HG03103 (cell line): Measurements from ENCODE around the gene C1orf159.
A peak's percentile ranks its signal among the peaks of the same experiment; 100 is the strongest.
"Not testable (repeated sequence)": the region's sequence is repeated elsewhere in the genome, so short reads cannot be mapped to it uniquely, and the experiment has no call there.

Experiments used
- ATAC-seq: cut with Tn5 transposase; IDR thresholded peaks from one replicate; pipeline ENCODE4 v1.9.1; 2021; ENCODE audit warnings: low read depth; ENCODE audit not compliant: unreplicated experiment

The C1orf159 gene

GRCh38 chr1:1115786-1116700, at the start of gene C1orf159:
Gene C1orf159 (minus strand): TSS chr1:1116089. CDS start chr1:1091543, 24,546 bp downstream.
- ATAC-seq, result peak; percentile 93

- no peak for ATAC-seq
Measured at GRCh38 chr1:1165485-1165884, 49.6 kb upstream of the C1orf159 start.

GRCh38 chr1:1164701-1165451, 49.0 kb upstream of the C1orf159 start:
- no peak for ATAC-seq

- ATAC-seq, result no peak
Measured at GRCh38 chr1:1164361-1164700, 48.4 kb upstream of the C1orf159 start.

- ATAC-seq, result no peak
Measured at GRCh38 chr1:1163538-1164070, 47.7 kb upstream of the C1orf159 start.

GRCh38 chr1:1162597-1163537, 47.0 kb upstream of the C1orf159 start:
- ATAC-seq, result no peak

- ATAC-seq, result no peak
Measured at GRCh38 chr1:1161683-1162079, 45.8 kb upstream of the C1orf159 start.

- no peak for ATAC-seq
Measured at GRCh38 chr1:1161078-1161682, 45.3 kb upstream of the C1orf159 start.

GRCh38 chr1:1160281-1160930, 44.5 kb upstream of the C1orf159 start:
- ATAC-seq, result no peak

- ATAC-seq, result no peak
Measured at GRCh38 chr1:1157914-1158710, 42.2 kb upstream of the C1orf159 start.

GRCh38 chr1:1157426-1157913, 41.6 kb upstream of the C1orf159 start:
- ATAC-seq, result no peak

GRCh38 chr1:1157033-1157365, 41.1 kb upstream of the C1orf159 start:
- no peak for ATAC-seq

- ATAC-seq, result no peak
Measured at GRCh38 chr1:1156140-1157032, 40.5 kb upstream of the C1orf159 start.

- no peak for ATAC-seq
Measured at GRCh38 chr1:1155258-1155657, 39.4 kb upstream of the C1orf159 start.

- no peak for ATAC-seq
Measured at GRCh38 chr1:1153874-1154273, 38.0 kb upstream of the C1orf159 start.

GRCh38 chr1:1153215-1153614, 37.3 kb upstream of the C1orf159 start:
- ATAC-seq, result not testable (repeated sequence)

GRCh38 chr1:1152431-1152830, 36.5 kb upstream of the C1orf159 start:
- not testable (repeated sequence) for ATAC-seq

- no peak for ATAC-seq
Measured at GRCh38 chr1:1151306-1151705, 35.4 kb upstream of the C1orf159 start.
